HG03097 (cell line): Measurements from ENCODE around the gene PKDCC.

Source experiments
- ATAC-seq: cut with Tn5 transposase; IDR thresholded peaks from one replicate; pipeline ENCODE4 v1.9.1; 2021; ENCODE audit not compliant: unreplicated experiment, low FRiP score

Gene PKDCC, protein sequence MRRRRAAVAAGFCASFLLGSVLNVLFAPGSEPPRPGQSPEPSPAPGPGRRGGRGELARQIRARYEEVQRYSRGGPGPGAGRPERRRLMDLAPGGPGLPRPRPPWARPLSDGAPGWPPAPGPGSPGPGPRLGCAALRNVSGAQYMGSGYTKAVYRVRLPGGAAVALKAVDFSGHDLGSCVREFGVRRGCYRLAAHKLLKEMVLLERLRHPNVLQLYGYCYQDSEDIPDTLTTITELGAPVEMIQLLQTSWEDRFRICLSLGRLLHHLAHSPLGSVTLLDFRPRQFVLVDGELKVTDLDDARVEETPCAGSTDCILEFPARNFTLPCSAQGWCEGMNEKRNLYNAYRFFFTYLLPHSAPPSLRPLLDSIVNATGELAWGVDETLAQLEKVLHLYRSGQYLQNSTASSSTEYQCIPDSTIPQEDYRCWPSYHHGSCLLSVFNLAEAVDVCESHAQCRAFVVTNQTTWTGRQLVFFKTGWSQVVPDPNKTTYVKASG

DNA sequence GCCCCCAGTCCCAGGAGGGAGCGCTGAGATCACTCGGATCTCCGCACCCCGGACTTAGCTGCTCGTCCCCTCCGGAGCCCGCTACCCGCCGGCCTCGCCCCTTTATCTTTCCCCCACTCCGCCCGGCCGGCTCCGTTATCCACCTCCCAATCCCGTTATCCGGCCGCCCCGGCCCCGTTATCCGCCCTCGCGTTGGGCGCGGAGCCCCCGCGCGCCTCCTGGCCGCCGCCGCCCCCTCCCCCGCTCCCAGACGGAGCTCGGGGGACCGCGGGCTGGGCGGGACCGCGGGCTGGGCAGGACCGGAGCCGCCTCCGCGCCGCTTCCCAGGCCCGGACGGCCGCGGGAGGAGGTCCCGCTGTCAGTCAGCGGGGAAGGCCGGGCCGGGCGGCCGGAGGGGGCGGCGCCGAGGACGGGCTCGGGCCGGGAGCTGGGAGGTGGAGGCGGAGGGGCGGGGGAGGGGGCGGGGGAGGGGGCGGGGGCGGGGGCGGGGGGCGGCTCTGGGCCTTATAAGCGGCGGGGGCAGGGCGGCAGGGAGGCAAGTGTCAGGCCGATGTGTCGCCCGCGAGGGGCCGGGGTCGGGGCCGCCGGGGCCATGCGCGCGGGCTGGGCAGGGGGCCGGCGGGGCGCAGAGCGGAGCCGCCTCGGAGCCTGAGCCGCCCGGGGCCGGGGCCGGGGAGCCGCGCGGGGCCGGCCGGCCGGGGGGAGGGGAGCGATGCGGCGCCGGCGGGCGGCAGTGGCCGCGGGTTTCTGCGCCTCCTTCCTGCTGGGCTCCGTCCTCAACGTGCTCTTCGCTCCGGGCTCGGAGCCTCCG, at the start of gene PKDCC:
TSS of gene PKDCC (plus strand) at position 534 of the 811 bp plus-strand sequence. CDS start at position 713, 179 bp downstream.
- ATAC-seq: no peak

DNA sequence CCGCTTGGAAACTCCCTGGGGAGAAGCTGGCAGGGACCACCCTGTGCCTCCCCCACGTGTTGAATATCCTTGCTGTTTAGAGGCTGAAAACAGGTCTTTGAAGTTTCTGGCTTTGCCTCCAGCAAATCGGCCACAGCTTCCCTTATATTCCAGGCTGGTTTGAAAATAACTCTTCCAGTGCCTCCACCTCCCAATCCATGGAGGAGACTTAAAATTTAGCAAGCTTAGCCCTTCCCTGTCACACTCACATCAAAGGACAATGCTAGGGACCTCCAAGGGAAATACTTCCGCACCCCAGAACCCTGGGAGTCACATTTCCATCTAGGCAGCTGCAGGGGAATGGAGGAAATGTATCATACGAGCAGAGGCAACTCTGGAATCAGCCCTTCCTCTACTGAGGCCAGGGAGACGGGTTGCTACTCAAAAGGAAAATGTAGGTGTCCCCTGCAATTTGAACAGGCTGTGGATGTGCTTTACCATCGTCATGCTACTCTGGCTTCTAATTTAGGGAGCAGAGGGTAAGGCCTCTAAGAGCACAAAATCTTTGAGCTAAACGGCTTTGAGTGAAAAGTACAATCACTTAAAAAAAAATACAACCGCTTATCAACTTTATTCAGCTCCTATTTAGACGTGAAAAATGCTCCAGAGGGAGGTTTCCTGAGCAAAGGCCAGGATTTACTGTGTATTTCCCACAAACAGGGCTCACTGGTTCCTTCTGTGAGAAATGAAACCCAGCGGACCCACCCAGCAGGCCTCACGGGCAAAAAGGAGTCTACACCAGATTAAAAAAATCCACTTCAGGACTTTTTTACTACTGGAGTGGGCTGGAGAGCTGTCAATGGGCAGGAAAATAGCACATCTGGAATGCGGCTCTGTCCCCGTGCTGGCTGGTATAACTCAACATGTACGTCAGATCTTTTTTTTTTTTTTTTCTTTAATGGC, 49.4 kb upstream of the PKDCC start:
- no peak for ATAC-seq

DNA sequence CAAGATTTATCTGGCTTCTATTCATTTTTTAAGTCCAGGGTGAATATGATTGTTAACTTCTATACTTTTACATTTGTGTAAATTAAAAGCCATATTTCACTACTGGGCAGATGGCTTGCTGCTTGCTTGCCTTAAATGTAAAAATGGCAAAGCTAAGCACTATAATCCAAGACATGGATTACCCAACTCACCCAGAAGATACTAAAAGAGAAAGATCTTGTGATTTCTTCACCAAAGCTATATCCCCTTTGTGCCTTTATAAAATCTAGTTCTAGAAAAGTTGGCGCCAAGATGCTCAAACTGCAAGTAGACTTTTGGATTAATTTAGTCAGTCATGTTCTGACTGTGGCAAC, 48.7 kb upstream of the PKDCC start:
- ATAC-seq: no peak

DNA sequence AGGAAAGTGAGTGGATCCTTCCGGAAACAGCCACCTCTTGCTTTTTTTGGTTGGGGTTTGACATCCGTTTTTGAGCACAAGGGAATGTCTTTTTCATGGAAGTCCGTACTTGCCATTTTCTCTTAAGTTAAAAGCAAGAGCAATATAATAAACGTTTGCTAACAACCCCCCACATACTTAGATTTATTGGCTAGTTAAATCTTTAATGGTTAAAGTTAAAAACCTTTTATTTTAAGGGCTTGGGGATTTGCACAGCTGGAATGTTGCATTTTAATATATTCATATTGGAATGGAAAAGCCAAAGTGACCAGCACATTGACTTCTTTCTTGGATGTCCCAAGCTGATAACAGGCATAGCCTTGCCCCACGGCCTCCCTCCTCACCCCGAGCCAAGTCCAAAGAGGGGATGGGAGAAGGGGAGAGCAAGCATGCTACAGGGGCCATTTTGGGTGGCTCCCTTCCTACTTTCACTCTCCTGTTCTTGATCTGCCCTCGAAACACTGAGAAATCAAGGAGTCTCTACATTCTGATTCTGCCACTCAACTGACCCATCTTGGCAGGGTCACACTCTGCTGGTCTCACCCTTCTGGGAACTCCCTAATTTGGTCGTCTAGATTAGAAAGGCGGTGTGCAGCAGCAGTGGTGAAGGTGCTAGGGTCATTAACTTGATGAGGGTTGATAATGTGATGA, 48.1 kb upstream of the PKDCC start:
- ATAC-seq: no peak

DNA sequence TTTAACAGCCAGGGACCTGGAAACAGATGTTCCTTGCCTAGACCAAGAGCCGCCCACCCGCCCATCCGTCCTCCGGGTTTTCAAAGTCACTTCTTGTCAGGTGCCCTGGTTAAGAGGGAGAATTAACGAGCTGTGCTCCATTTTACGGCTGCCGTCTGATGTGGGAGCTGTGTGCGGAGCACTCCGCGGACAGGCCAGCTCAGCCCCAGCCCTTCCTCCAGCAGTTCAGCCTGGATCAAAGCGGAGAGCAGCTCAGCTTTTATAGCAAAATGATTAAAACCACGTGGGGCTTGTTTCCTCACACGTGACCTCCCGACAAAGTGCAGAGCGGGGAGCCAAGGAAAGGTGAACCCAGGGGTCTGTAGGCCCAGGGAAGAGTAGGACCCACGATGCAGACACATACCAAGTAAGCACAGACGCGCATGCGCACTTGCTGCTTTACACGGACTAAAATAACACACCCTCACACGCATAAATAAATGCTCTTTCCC, 46.1 kb upstream of the PKDCC start:
- ATAC-seq: no peak

DNA sequence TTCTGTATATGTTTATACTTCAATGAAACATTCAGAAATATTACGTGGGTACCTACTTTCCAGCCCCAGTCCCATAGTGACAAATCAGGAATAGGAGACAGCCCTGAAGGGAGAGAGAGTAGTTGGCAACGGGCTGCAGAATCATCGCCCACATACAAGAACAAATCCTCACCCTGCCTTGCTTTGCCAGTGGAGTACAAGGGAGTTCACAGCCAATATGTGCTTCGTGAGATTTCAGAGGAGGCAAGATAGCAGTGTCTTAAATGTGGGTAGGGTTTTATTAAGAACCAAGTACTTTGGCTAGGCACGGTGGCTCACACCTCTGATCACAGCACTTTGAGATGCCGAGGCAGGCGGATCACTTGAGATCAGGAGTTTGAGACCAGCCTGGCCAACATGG, 40.3 kb upstream of the PKDCC start:
- ATAC-seq: no peak

DNA sequence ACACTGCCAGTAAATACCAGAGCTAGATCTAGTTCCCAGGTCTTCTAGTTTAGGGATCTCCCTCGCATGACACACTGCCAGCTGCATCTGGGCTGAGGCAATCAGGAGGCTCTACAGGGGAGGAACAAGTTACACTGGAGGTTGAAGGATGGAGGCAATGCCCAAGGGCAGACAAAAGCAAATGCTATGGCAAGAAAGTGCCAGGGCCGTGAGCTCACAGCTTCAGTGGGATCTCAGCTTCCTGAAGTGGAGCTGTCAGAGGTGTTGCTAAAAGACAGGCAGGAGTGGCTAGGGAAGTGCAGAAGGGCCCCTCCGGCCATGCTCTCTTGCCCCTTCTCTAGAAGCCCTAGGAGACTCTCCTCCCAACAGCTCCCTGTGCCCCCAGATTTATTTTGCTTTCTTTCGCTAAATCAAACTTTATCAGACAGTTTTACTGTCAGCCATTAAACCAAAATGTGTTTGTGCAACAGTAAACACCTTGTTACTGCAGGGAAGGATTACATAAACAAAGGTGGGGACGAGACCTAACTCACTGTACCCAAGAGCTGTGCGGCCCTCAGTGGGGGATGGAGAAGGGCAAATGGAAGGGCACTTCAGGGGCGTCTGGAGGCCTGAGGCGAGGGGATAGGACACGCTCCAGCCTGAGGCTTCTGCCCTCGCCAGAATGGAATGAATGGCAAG, 39.4 kb upstream of the PKDCC start:
- ATAC-seq: no peak

DNA sequence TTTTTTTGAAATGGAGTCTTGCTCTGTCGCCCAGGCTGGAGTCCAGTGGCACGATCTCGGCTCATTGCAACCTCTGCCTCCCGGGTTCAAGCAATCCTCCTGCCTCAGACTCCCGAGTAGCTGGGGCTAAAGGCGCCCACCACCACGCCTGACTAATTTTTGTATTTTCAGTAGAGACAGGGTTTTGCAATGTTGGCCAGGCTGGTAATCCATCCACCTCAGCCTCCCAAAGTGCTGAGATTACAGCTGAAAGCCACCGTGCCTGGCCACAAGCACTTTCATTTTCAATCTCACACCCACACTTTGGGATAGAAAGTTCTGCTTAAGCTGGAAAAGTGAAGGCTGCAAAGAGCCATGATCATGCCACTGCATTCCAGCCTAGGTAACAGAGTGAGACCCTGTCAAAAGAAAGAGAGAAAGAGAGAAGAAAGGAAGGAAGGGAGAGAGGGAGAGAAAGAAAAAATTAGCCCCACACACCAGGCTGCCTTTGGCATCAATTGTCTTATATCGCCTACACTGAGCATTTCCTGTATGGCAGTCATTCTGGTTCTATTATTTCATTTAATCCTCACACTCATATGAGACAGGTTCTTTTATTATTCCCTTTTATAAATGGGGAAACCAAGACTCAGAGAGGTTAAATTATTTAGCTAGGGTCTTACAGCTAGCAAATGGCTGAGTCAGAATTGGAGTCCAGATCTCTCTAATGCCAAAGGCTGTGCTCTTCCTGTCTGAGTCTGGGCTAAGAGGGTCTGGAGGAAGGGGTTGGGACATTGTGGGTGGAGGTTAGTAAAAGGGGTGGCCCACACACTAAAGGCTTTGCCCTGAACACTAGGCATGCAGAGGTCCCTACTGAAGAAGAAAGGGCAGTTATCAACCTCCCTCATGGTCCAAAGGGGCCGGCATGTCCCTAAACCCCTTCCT, 37.9 kb upstream of the PKDCC start:
- ATAC-seq: no peak

DNA sequence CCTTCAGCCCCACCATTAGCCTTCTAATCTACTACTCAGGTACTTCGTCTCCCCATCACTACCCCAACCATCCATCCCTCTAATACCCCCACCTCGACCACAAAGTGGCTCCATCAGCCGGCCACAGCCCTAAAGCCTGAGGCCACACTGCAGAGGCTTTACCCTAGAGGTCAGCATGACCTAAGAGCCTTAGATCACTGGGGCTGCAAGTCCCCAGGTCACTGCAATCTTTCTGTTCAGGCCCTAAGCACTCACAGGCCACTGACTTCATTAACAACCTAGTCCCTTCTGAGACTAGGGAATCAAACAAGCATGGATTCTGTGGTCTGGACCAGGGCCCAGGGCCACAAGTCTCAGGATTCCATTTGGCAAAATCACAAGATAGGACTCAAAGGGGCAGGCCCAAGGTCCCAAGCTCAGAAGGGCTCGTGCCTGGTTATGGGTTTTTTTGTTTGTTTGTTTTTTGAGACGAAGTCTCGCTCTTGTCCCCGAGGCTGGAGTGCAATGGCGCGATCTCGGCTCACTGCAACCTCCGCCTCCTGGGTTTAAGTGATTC, 37.0 kb upstream of the PKDCC start:
- ATAC-seq: no peak

DNA sequence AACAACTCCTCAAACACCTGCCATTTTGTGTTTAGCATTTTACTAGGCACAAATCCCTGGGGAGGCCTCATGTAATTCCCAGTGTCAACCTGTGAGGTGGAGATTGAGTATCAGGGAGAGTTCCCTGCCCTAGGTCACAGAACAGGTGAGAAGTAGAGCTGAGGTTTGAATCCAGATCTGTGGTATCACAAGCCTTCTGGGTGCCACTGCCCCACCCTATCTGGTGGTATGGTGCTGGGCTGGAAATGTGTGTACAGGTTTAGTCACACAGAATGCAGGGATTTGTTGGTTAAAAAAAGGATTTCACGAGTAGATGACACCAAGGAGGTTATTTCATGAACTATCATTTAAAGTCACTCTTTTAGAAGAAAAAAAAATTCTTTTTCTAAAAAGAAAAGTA, 35.7 kb upstream of the PKDCC start:
- ATAC-seq: no peak

DNA sequence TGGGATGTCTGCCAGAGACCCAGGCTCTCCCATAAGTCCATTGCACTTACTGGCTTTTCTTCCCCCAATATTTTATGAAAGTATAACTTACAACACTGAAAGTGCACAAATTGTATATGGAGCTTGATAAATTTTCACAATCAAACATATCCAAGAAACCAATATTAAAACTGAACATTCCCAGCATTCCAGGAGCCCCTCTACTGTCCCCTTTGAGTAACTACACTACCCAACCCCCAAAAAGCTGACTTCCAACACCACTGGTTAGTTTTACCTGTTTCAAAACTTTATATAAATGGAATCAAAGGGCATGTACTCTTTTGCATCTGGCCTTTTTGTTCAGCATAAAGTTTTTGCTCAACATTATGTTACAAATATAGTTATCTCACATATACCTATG, 35.2 kb upstream of the PKDCC start:
- no peak for ATAC-seq

DNA sequence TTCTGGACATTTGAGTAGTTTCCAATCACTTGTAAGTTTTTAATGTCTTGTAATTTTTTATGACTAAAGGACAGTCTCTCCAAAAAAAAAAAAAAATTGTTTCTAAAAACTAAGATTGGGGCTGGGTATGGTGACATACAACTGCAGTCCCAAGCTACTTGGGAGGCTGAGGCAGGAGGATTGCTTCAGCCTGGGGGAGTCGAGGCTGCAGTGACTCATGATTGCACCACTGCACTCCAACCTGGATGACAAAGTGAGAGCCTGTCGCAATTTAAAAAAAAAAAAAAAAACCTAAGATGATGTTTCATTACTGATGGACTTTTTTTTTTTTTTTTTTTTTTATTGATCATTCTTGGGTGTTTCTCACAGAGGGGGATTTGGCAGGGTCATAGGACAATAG, 34.4 kb upstream of the PKDCC start:
- ATAC-seq: no peak

DNA sequence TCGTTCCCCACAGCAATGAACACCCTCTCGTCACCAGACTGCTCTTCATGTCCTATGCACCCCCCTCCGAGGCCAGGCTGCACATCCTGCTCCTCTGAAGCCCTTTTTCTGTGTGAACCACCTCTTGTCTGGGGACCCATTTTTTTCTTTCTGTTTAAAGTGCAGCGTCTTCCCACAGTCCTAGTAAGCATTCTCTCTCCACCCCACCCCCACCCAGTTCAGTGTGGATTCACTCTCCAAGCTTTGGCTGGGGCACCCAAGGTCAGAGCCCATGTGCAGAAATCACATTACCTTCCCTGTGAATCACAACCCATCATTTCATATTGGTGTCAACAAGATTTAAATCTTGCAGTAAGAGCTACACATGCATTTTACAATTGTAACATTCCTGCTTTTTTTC, 26.4 kb upstream of the PKDCC start:
- ATAC-seq: no peak

DNA sequence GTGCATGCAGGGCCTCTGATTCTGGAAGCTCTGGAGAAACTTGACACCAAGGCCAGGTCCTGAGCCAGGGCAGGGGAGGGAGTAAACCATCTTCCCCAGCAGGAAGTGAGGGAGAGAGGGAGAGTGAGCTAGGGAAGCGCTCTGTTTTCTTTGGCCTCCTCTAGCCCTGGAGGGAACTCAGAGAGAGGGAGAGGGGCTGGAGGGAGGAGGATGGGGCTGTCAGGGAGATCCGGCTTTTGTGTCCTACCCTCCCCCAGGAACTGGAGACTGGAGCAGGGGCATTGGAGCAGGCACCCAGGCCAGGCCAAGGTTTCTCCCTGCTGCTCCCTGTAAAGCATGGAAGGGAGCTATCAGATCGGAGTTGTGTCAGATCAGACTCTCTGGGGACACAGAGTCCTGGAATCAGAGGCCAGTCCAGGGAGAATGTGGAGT, 22.7 kb upstream of the PKDCC start:
- no peak for ATAC-seq

DNA sequence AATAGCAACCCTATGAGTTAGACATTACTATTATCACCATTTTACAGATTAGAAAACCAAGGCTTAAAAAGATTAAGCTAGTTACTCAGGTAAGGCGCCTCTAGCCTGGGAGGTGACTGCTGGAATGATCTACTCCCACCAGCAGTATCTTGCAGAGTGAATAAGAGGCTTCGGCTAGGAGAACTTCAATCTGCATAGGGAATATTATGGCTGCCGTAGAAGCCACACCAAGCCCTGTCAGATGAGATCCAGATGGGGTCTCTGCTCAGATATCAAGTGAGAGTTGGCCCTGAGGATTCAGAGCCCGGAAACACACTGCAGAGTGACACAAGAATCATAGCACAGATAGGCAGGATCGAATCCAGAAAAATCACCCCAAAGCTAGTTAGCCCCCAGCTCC, 21.5 kb upstream of the PKDCC start:
- no peak for ATAC-seq

DNA sequence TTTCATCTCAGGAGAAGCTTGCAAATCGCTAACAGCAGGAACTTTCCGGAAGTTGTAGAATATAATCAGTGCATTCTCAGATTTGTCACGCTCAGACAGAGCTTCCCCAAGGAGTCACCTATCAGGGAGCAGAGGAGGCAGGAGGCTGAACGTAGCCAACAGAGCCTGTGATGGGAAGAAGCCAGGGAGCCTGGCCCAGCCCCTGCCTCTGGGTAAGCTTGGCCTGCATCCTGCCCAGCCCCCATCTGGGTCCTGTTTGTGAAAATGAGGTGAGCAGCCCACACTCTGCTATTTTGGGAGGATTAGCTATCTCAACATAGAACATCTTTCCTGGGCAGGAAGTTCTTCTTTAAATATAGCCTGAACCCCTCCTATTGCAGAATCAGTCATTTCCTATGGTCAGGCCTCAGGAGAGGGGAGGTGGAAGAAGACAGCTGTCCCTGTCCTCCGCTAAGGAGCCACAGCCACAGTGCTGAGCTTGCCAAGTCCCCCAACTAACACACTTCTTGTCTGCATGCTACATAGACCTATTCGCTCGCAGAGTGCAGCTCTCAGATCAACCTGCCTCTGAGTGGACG, 19.2 kb upstream of the PKDCC start:
- peak; percentile 69 for ATAC-seq

DNA sequence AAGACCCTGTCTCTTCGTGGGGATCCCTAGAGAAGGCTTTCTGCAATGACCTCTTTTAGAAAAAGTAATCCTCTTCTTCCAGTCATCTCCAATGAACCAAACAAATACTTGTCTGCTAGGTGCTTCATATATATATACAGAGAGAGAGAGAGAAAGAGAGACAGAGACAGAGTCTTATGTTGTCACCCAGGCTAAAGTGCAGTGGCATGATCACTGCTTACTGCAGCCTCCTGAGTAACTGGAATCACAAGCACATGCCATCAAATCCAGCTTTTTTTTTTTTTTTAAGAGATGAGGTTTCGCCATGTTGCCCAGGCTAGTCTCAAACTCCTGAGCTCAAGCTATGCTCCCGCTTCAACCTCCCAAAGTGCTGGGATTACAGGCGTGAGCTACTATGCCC, 18.6 kb upstream of the PKDCC start:
- ATAC-seq: no peak
